Measurements from ENCODE around the gene TAS1R3. TPM values are rescaled to one million over a fixed set of nuclear protein-coding genes. Genes with fewer than 3 reads are reported as not detected.

TAS1R3 gene
- total RNA-seq, 1 experiment from 2014 or later = 0.31 TPM

DNA sequence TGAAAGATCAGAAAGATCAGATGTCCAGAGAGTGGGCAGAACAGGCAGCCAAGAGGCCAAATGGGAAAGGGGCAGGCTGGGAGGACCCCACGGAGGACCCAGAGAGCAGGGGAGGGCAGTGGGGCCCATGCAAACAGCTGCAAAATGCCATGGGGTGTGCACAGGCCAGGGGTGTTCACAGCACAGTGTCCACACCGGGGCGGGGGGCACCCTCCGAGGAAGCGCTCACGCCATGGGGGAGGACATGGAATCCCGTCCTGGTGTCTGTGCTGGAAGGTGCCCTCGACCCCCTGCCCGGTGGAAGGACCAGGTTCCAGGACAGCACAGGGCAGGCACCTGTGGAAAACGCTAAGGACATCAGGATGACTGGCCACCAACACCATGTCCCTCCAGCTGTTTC lies 8.1 kb upstream of the TAS1R3 start:
- TF ChIP-seq SIN3A (IDR thresholded peaks at IDR 0.05; ENCODE audit: borderline replicate concordance, insufficient read depth, low read depth, low read length) (no peak), TCF7L2 (IDR thresholded peaks at IDR 0.05; ENCODE audit: low read depth, low read length) (no peak), POLR2AphosphoS5 (IDR thresholded peaks at IDR 0.05; ENCODE audit: low read depth, low read length) (no peak)
- TF ChIP-seq, protein P1, sequence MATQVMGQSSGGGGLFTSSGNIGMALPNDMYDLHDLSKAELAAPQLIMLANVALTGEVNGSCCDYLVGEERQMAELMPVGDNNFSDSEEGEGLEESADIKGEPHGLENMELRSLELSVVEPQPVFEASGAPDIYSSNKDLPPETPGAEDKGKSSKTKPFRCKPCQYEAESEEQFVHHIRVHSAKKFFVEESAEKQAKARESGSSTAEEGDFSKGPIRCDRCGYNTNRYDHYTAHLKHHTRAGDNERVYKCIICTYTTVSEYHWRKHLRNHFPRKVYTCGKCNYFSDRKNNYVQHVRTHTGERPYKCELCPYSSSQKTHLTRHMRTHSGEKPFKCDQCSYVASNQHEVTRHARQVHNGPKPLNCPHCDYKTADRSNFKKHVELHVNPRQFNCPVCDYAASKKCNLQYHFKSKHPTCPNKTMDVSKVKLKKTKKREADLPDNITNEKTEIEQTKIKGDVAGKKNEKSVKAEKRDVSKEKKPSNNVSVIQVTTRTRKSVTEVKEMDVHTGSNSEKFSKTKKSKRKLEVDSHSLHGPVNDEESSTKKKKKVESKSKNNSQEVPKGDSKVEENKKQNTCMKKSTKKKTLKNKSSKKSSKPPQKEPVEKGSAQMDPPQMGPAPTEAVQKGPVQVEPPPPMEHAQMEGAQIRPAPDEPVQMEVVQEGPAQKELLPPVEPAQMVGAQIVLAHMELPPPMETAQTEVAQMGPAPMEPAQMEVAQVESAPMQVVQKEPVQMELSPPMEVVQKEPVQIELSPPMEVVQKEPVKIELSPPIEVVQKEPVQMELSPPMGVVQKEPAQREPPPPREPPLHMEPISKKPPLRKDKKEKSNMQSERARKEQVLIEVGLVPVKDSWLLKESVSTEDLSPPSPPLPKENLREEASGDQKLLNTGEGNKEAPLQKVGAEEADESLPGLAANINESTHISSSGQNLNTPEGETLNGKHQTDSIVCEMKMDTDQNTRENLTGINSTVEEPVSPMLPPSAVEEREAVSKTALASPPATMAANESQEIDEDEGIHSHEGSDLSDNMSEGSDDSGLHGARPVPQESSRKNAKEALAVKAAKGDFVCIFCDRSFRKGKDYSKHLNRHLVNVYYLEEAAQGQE (IDR thresholded peaks at IDR 0.05; ENCODE audit: insufficient read depth in 1 of 2, low read depth in 2 of 2, low read length in 1 of 2) = no peak
- Histone ChIP-seq H3K27me3 (ENCODE audit: control insufficient read depth, insufficient read depth, low read length) (no peaks in the 10 kb centered on the region), H3K4me3 (ENCODE audit: low read depth in 2 of 2, low read length in 2 of 2) (peak overlapping the region in 1 of 2 experiments; percentile 43; a peak in 1 of 4 replicates), H3K36me3 (ENCODE audit: control insufficient read depth, insufficient read depth, low read length) (no peaks in the 10 kb centered on the region; the same call in none of the 2 replicates), H3K27ac (ENCODE audit: low read length) (no peak overlapping the region), H3K9me3 (ENCODE audit: control insufficient read depth, insufficient read depth, low read depth, low read length) (no peaks in the 10 kb centered on the region), H3K4me1 (ENCODE audit: control insufficient read depth, insufficient read depth, low read length) (peaks cover 44% of the 10 kb centered on the region)
- ATAC-seq (no peak), DNase-seq (ENCODE audit: low read depth, low spot score) (no peak)
- intact Hi-C loops (cut with micrococcal nuclease; ENCODE audit: unreplicated experiment) = no loop called here
- in situ Hi-C loops (cut with HindIII; ENCODE audit: low pct_unique_long_range_greater_than_20kb, low sequenced_read_pairs) = no loop called here
- ChIA-PET POLR2A (no interaction called here), CTCF (interaction anchor here (0.7 kb wide), 1 partner anchor 13 kb away, joined by 3 read pairs; no protein-coding TSS in a partner anchor)
- BruUV-seq (replicated peaks) = no TSS peak

DNA sequence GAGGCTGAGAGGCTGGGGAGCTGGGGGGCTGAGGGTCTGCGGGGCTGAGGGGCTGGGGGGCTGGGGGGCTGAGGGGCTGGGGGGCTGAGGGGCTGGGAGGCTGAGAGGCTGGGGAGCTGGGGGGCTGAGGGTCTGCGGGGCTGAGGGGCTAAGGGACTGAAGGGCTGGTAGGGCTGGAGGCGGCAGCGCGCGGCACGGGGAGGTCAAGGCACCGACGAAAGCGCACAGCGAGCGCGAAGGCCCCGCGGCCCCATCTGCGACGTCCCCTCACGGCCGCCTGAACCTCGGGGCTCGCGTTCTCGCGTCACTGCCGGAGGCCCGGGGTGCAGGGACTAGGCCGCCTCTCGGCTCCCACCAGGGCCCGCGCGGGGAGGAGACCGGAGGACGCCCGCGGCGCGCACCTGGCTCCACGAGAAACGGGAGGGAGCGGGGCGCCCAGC lies 7.0 kb upstream of the TAS1R3 start:
- Histone ChIP-seq H3K36me3 (ENCODE audit: control insufficient read depth, insufficient read depth, low read length) (no peaks in the 10 kb centered on the region; the same call in none of the 2 replicates), H3K27me3 (ENCODE audit: control insufficient read depth, insufficient read depth, low read length) (no peaks in the 10 kb centered on the region), H3K27ac (ENCODE audit: low read length) (peak overlapping the region; percentile 79), H3K4me3 (ENCODE audit: low read depth in 2 of 2, low read length in 2 of 2) (peak overlapping the region; percentile 71 to 87), H3K9me3 (ENCODE audit: control insufficient read depth, insufficient read depth, low read depth, low read length) (no peaks in the 10 kb centered on the region), H3K4me1 (ENCODE audit: control insufficient read depth, insufficient read depth, low read length) (peaks cover 33% of the 10 kb centered on the region)
- ChIA-PET CTCF (interaction anchor here (0.7 kb wide), 1 partner anchor 75 kb away, joined by 4 read pairs; the partner anchor contains the start of gene CCNL2), POLR2A (no interaction called here)
- DNase-seq (ENCODE audit: low read depth, low spot score) (no peak), ATAC-seq (peak; percentile 54)
- no TSS peak for BruUV-seq (replicated peaks)
- TF ChIP-seq TCF7L2 (IDR thresholded peaks at IDR 0.05; ENCODE audit: low read depth, low read length) (no peak), POLR2AphosphoS5 (IDR thresholded peaks at IDR 0.05; ENCODE audit: low read depth, low read length) (no peak), SIN3A (IDR thresholded peaks at IDR 0.05; ENCODE audit: borderline replicate concordance, insufficient read depth, low read depth, low read length) (no peak)
- TF ChIP-seq, protein P2, sequence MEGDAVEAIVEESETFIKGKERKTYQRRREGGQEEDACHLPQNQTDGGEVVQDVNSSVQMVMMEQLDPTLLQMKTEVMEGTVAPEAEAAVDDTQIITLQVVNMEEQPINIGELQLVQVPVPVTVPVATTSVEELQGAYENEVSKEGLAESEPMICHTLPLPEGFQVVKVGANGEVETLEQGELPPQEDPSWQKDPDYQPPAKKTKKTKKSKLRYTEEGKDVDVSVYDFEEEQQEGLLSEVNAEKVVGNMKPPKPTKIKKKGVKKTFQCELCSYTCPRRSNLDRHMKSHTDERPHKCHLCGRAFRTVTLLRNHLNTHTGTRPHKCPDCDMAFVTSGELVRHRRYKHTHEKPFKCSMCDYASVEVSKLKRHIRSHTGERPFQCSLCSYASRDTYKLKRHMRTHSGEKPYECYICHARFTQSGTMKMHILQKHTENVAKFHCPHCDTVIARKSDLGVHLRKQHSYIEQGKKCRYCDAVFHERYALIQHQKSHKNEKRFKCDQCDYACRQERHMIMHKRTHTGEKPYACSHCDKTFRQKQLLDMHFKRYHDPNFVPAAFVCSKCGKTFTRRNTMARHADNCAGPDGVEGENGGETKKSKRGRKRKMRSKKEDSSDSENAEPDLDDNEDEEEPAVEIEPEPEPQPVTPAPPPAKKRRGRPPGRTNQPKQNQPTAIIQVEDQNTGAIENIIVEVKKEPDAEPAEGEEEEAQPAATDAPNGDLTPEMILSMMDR (IDR thresholded peaks at IDR 0.05) = no peak
- TF ChIP-seq, protein P1 (IDR thresholded peaks at IDR 0.05; ENCODE audit: insufficient read depth in 1 of 2, low read depth in 2 of 2, low read length in 1 of 2) = no peak
- intact Hi-C loops (cut with micrococcal nuclease; ENCODE audit: unreplicated experiment) (no loop called here), in situ Hi-C loops (cut with HindIII; ENCODE audit: low pct_unique_long_range_greater_than_20kb, low sequenced_read_pairs) (no loop called here)
